Astrocyte (in vitro differentiated cells and primary cell): Measurements from ENCODE around the gene PTPN6. TPM values are rescaled to one million over a fixed set of nuclear protein-coding genes. Genes with fewer than 3 reads are reported as not detected.

ENCODE experiments used
- DNase-seq: peaks from one replicate; pipeline ENCODE4 v3.0.0-alpha.2; 2010; ENCODE audit warnings: low read depth
- FAIRE-seq: peaks from 2 replicates; lab custom pipeline; 2011; peaks lifted over from hg19 to GRCh38; lab: Jason Lieb, UNC
- H2AFZ ChIP-seq: 2 replicates; pipeline ENCODE4 v1.6.0; 2012; ENCODE audit warnings: low read depth, low read length, inconsistent platforms
- H3K27ac ChIP-seq: 2 replicates; pipeline ENCODE4 v1.5.1; 2011; ENCODE audit warnings: low read depth, low read length, inconsistent platforms
- H3K27me3 ChIP-seq: 2 replicates; pipeline ENCODE4 v1.6.0; 2011; ENCODE audit warnings: low read length, inconsistent platforms; ENCODE audit not compliant: insufficient read depth
- H3K36me3 ChIP-seq: 2 replicates; pipeline ENCODE4 v1.5.1; 2011; ENCODE audit warnings: low read length, inconsistent platforms; ENCODE audit not compliant: insufficient read depth
- H3K4me1 ChIP-seq: 2 replicates; pipeline ENCODE4 v1.5.1; 2011; ENCODE audit warnings: low read length, inconsistent platforms; ENCODE audit not compliant: insufficient read depth
- H3K4me2 ChIP-seq: 2 replicates; pipeline ENCODE4 v1.6.0; 2012; ENCODE audit warnings: low read length, inconsistent platforms
- H3K4me3 ChIP-seq: 2 replicates; pipeline ENCODE4 v1.5.1; 2011; ENCODE audit warnings: low read depth, mild to moderate bottlenecking, low read length, inconsistent platforms; ENCODE audit not compliant: insufficient read depth
- H3K79me2 ChIP-seq: 2 replicates; pipeline ENCODE4 v1.6.0; 2012; ENCODE audit warnings: mild to moderate bottlenecking, low read length, inconsistent platforms; ENCODE audit not compliant: insufficient read depth
- H3K9ac ChIP-seq: 2 replicates; pipeline ENCODE4 v1.6.0; 2012; ENCODE audit warnings: mild to moderate bottlenecking, low read length, inconsistent platforms
- H3K9me3 ChIP-seq: 2 replicates; pipeline ENCODE4 v1.5.1; 2012; ENCODE audit warnings: low read depth, mild to moderate bottlenecking, low read length, inconsistent platforms; ENCODE audit not compliant: insufficient read depth
- H4K20me1 ChIP-seq: 2 replicates; pipeline ENCODE4 v1.6.0; 2012; ENCODE audit warnings: low read length, inconsistent platforms; ENCODE audit not compliant: insufficient read depth
- H3K27ac Mint-ChIP-seq: one replicate; pipeline ENCODE4 v1.8.0; 2021; ENCODE audit warnings: mild to moderate bottlenecking, mixed read lengths; ENCODE audit not compliant: unreplicated experiment
- H3K27me3 Mint-ChIP-seq: one replicate; pipeline ENCODE4 v1.8.0; 2021; ENCODE audit warnings: low read depth, mixed read lengths; ENCODE audit not compliant: unreplicated experiment
- H3K36me3 Mint-ChIP-seq: one replicate; pipeline ENCODE4 v1.8.0; 2021; ENCODE audit warnings: low read depth, mixed read lengths; ENCODE audit not compliant: unreplicated experiment
- H3K4me1 Mint-ChIP-seq: one replicate; pipeline ENCODE4 v1.8.0; 2021; ENCODE audit warnings: low read depth, mixed read lengths; ENCODE audit not compliant: unreplicated experiment
- H3K4me3 Mint-ChIP-seq: one replicate; pipeline ENCODE4 v1.8.0; 2021; ENCODE audit warnings: mild to moderate bottlenecking, moderate library complexity, mixed read lengths; ENCODE audit not compliant: unreplicated experiment
- H3K9me3 Mint-ChIP-seq: one replicate; pipeline ENCODE4 v1.8.0; 2021; ENCODE audit warnings: mild to moderate bottlenecking, mixed read lengths; ENCODE audit not compliant: unreplicated experiment
- CTCF ChIP-seq: IDR thresholded peaks from 2 replicates; pipeline ENCODE4 v1.5.1; 2011; ENCODE audit warnings: low read depth, mild to moderate bottlenecking, inconsistent platforms, low read length, moderate library complexity; ENCODE audit not compliant: insufficient read depth
- EZH2 ChIP-seq: IDR thresholded peaks from 2 replicates; pipeline ENCODE4 v1.6.1; 2012; ENCODE audit warnings: mild to moderate bottlenecking, low read length, inconsistent platforms; ENCODE audit not compliant: insufficient read depth
- total RNA-seq: library from RNA; stranded (reverse); gene quantifications from 2 replicates; pipeline ENCODE4 v1.2.1, GENCODE V29; 2021

The PTPN6 gene
- total RNA-seq, 1 donor from 2014 or later: 8.9 TPM

- Mint-ChIP-seq H3K36me3 (peaks cover 17% of the 10 kb centered on the region), H3K27me3 (no peaks in the 10 kb centered on the region), H3K9me3 (no peaks in the 10 kb centered on the region), H3K4me3 (no peak overlapping the region), H3K27ac (no peak overlapping the region), H3K4me1 (no peaks in the 10 kb centered on the region)
- no peak for TF ChIP-seq EZH2
- TF ChIP-seq CTCF: no peak
- H3K4me1 ChIP-seq: no peaks in the 10 kb centered on the region
- no peak for DNase-seq
- H3K27me3 ChIP-seq: no peaks in the 10 kb centered on the region
- H3K9ac ChIP-seq: no peak overlapping the region
- H3K27ac ChIP-seq: no peak overlapping the region
- no peak for FAIRE-seq
- no peaks in the 10 kb centered on the region for H3K79me2 ChIP-seq
- no peaks in the 10 kb centered on the region for H4K20me1 ChIP-seq
- no peaks in the 10 kb centered on the region for H3K9me3 ChIP-seq
- peaks cover 50% of the 10 kb centered on the region for H3K36me3 ChIP-seq
- H3K4me3 ChIP-seq: no peak overlapping the region
- no peak overlapping the region for H2AFZ ChIP-seq
- H3K4me2 ChIP-seq: no peak overlapping the region
These were observed 28.3 kb downstream of the PTPN6 start for GRCh38 chr12:6979453-6979852.

GRCh38 chr12:6980075-6980474 is 28.9 kb downstream of the PTPN6 start:
- no peaks in the 10 kb centered on the region for H3K4me1 ChIP-seq
- H3K4me1 Mint-ChIP-seq: no peaks in the 10 kb centered on the region
- no peak for DNase-seq
- H3K36me3 Mint-ChIP-seq: peaks cover 17% of the 10 kb centered on the region
- H3K9me3 Mint-ChIP-seq: no peaks in the 10 kb centered on the region
- no peak for TF ChIP-seq CTCF
- TF ChIP-seq EZH2: no peak
- H3K4me3 ChIP-seq: no peak overlapping the region
- no peak for FAIRE-seq
- no peak overlapping the region for H3K4me2 ChIP-seq
- peaks cover 43% of the 10 kb centered on the region for H3K36me3 ChIP-seq
- no peak overlapping the region for H2AFZ ChIP-seq
- no peak overlapping the region for H3K27ac Mint-ChIP-seq
- no peaks in the 10 kb centered on the region for H3K79me2 ChIP-seq
- no peaks in the 10 kb centered on the region for H3K27me3 ChIP-seq
- no peaks in the 10 kb centered on the region for H4K20me1 ChIP-seq
- H3K27ac ChIP-seq: no peak overlapping the region
- H3K4me3 Mint-ChIP-seq: no peak overlapping the region
- no peaks in the 10 kb centered on the region for H3K9me3 ChIP-seq
- no peak overlapping the region for H3K9ac ChIP-seq
- no peaks in the 10 kb centered on the region for H3K27me3 Mint-ChIP-seq

- H3K4me1 Mint-ChIP-seq: no peaks in the 10 kb centered on the region
- H3K4me3 Mint-ChIP-seq: no peak overlapping the region
These were observed 29.6 kb downstream of the PTPN6 start for GRCh38 chr12:6980740-6981139.

More at GRCh38 chr12:6980740-6981139, 29.6 kb downstream of the PTPN6 start:
- no peak overlapping the region for H3K27ac Mint-ChIP-seq
- Histone ChIP-seq H3K9me3 (no peaks in the 10 kb centered on the region), H4K20me1 (no peaks in the 10 kb centered on the region), H3K4me3 (no peak overlapping the region), H3K4me1 (no peaks in the 10 kb centered on the region), H3K79me2 (no peaks in the 10 kb centered on the region), H2AFZ (no peak overlapping the region), H3K4me2 (no peak overlapping the region), H3K9ac (no peak overlapping the region), H3K27ac (no peak overlapping the region), H3K27me3 (no peaks in the 10 kb centered on the region), H3K36me3 (peaks cover 37% of the 10 kb centered on the region)
- peaks cover 15% of the 10 kb centered on the region for H3K36me3 Mint-ChIP-seq
- no peak for TF ChIP-seq CTCF
- TF ChIP-seq EZH2: no peak
- DNase-seq: no peak
- H3K27me3 Mint-ChIP-seq: no peaks in the 10 kb centered on the region
- H3K9me3 Mint-ChIP-seq: no peaks in the 10 kb centered on the region
- no peak for FAIRE-seq
